H1 (cell line): ENCODE measurements around the gene EXOG.

Experiments used
- CEBPB ChIP-seq: IDR thresholded peaks from 2 replicates; pipeline ENCODE4 v1.6.1; 2012; ENCODE audit warnings: low read depth, low read length
- CHD1 ChIP-seq: IDR thresholded peaks from 2 replicates; pipeline ENCODE4 v1.6.1; 2012; ENCODE audit warnings: low read depth, low read length, improper control_type of control experiment
- CTCF ChIP-seq, 3 experiments: IDR thresholded peaks; 1 replicate in 2 of 3; 2 replicates in 1 of 3; pipeline versions ENCODE4 v1.5.1 to v1.6.1; 2011; ENCODE audit warnings: low read length in 3 of 3, mild to moderate bottlenecking in 3 of 3, inconsistent platforms in 2 of 3, low read depth in 1 of 3, moderate library complexity in 1 of 3; ENCODE audit not compliant: insufficient read depth in 1 of 3; ENCODE audit errors: control extremely low read depth in 1 of 3
- EP300 ChIP-seq, 2 experiments: IDR thresholded peaks; 1 replicate in 1 of 2; 2 replicates in 1 of 2; pipeline ENCODE4 v1.6.1; 2011 to 2012; ENCODE audit warnings: low read depth in 2 of 2, low read length in 2 of 2, mild to moderate bottlenecking in 2 of 2, borderline replicate concordance in 1 of 2, inconsistent platforms in 1 of 2, moderate library complexity in 1 of 2
- GABPA ChIP-seq: IDR thresholded peaks from 2 replicates; pipeline ENCODE4 v1.6.1; 2011; ENCODE audit warnings: mild to moderate bottlenecking, low read length, moderate library complexity, borderline replicate concordance; ENCODE audit not compliant: insufficient read depth
- MAFK ChIP-seq: IDR thresholded peaks from 2 replicates; pipeline ENCODE4 v1.6.1; 2012; ENCODE audit warnings: low read depth, mild to moderate bottlenecking, improper control_type of control experiment, low read length
- MAX ChIP-seq: IDR thresholded peaks from 2 replicates; pipeline ENCODE4 v1.6.1; 2012; ENCODE audit warnings: inconsistent platforms
- POLR2A ChIP-seq, 2 experiments: IDR thresholded peaks; 1 replicate in 1 of 2; 2 replicates in 1 of 2; pipeline ENCODE4 v1.6.1; 2011; ENCODE audit warnings: low read depth in 2 of 2, low read length in 2 of 2, mild to moderate bottlenecking in 2 of 2; ENCODE audit errors: control extremely low read depth in 1 of 2
- SIRT6 ChIP-seq: IDR thresholded peaks from one replicate; pipeline ENCODE4 v1.7.1; 2012; ENCODE audit warnings: low read length, inconsistent platforms
- SP1 ChIP-seq: IDR thresholded peaks from 2 replicates; pipeline ENCODE4 v1.6.1; 2011; ENCODE audit warnings: low read depth, low read length

- no peak for TF ChIP-seq SP1
- no peak for TF ChIP-seq CEBPB
- no peak for TF ChIP-seq CTCF (IDR thresholded peaks at IDR 0.05; ENCODE audit: control extremely low read depth in 1 of 3, insufficient read depth in 1 of 3, low read depth in 1 of 3, low read length in 3 of 3)
- no peak for TF ChIP-seq EP300 (IDR thresholded peaks at IDR 0.05; ENCODE audit: borderline replicate concordance in 1 of 2, low read depth in 2 of 2, low read length in 2 of 2)
- no peak for TF ChIP-seq SIRT6
- no peak for TF ChIP-seq CHD1
- TF ChIP-seq POLR2A (IDR thresholded peaks at IDR 0.05; ENCODE audit: control extremely low read depth in 1 of 2, low read depth in 2 of 2, low read length in 2 of 2) = no peak
- no peak for TF ChIP-seq MAFK
- TF ChIP-seq GABPA = no peak
- TF ChIP-seq MAX = no peak
Observed at GRCh38 chr3:38556640-38557358, 60.7 kb downstream of the EXOG start.
